ENCODE measurements around the gene UGT3A1.

Gene UGT3A1

GRCh38 chr5:35920890-35921289, 70.3 kb downstream of the UGT3A1 start:
- in situ Hi-C loops (cut with HindIII; ENCODE audit: low sequenced_read_pairs): no loop called here

GRCh38 chr5:35919191-35919590, 72.0 kb downstream of the UGT3A1 start:
- in situ Hi-C loops (cut with HindIII; ENCODE audit: low sequenced_read_pairs): no loop called here

DNA sequence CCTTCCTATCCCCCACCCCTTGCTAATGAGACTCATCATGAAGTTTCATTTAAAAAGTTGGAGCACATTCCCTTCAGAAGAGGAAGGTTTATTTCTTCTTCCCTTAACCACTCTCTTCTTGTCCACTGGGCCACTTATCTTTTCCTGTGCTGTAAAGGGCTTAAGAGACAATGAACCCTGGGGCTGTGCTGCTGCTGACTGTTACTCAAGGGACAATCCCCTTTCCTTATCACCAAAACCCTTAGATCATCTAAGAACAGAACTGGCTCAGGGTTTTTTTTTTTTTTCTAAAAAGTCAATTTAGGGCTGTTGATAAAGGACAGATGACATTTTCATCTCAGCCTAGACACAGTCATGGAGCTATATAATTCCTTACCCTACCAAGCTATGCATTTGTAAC, 82.4 kb downstream of the UGT3A1 start:
- in situ Hi-C loops (cut with HindIII; ENCODE audit: low sequenced_read_pairs): no loop called here

GRCh38 chr5:35908228-35908627, 83.0 kb downstream of the UGT3A1 start:
- in situ Hi-C loops (cut with HindIII; ENCODE audit: low sequenced_read_pairs): no loop called here

- in situ Hi-C loops (cut with HindIII; ENCODE audit: low sequenced_read_pairs): no loop called here
These were observed 86.6 kb downstream of the UGT3A1 start for GRCh38 chr5:35904443-35905132.

GRCh38 chr5:35903631-35904203, 87.5 kb downstream of the UGT3A1 start:
- in situ Hi-C loops (cut with HindIII; ENCODE audit: low sequenced_read_pairs): no loop called here

- in situ Hi-C loops (cut with HindIII; ENCODE audit: low sequenced_read_pairs): no loop called here
These were observed 89.0 kb downstream of the UGT3A1 start for GRCh38 chr5:35902046-35902672.

Measured in DLD1 (cell line).